ENCODE measurements around the gene MRPL1.
"Not testable (repeated sequence)": the region's sequence is repeated elsewhere in the genome, so short reads cannot be mapped to it uniquely, and the experiment has no call there.

GRCh38 chr4:77982900-77983540 lies 120.4 kb downstream of the MRPL1 start:
- not testable (repeated sequence) for TF ChIP-seq POLR2A, CTCF, EP300 (IDR thresholded peaks at IDR 0.05)

Data from gastroesophageal sphincter (tissue), 3 donors.